GM18951 (cell line): Measurements from ENCODE around the gene DCTN2.
A peak's percentile ranks its signal among the peaks of the same experiment; 100 is the strongest.
"Not testable (repeated sequence)": the region's sequence is repeated elsewhere in the genome, so short reads cannot be mapped to it uniquely, and the experiment has no call there.

Experiments used
- POLR2A ChIP-seq: IDR thresholded peaks from 4 replicates; pipeline ENCODE4 v1.6.1; 2011; ENCODE audit warnings: mild to moderate bottlenecking; ENCODE audit not compliant: insufficient read length, insufficient read depth; ENCODE audit errors: extremely low read depth
- in situ Hi-C: fragments of 300-500 bp; cut with MboI; formaldehyde crosslinking; loops from one replicate; pipeline ENCODE4 v1.12.0; 2022; ENCODE audit warnings: low sequenced_read_pairs, mixed read lengths, inconsistent platforms; ENCODE audit not compliant: unreplicated experiment

The DCTN2 gene

GRCh38 chr12:57546438-57547287 is at the start of gene DCTN2:
TSS of gene DCTN2 (minus strand) at chr12:57547192. CDS start at chr12:57547063, 129 bp downstream.
- in situ Hi-C loops: no loop called here

GRCh38 chr12:57593187-57593586 is 46.2 kb upstream of the DCTN2 start:
- in situ Hi-C loops: no loop called here
- TF ChIP-seq POLR2A: no peak

More at GRCh38 chr12:57546438-57547287, at the start of gene DCTN2:
- TF ChIP-seq POLR2A: peak; percentile 66

GRCh38 chr12:57592551-57593165 is 45.7 kb upstream of the DCTN2 start:
- in situ Hi-C loops: no loop called here
- no peak for TF ChIP-seq POLR2A

- TF ChIP-seq POLR2A: no peak
- in situ Hi-C loops: no loop called here
Measured at GRCh38 chr12:57591782-57592325, 44.9 kb upstream of the DCTN2 start.

- in situ Hi-C loops: no loop called here
- peak; percentile 88 for TF ChIP-seq POLR2A
Measured at GRCh38 chr12:57590864-57591781, 44.1 kb upstream of the DCTN2 start, which contains the start of gene PIP4K2C. TSS of gene PIP4K2C (plus strand) at chr12:57591192. CDS start at chr12:57591290, 98 bp downstream.

GRCh38 chr12:57590479-57590863 is 43.5 kb upstream of the DCTN2 start:
- in situ Hi-C loops: no loop called here
- TF ChIP-seq POLR2A: no peak

- in situ Hi-C loops: not testable (repeated sequence)
Measured at GRCh38 chr12:57588951-57589610, 42.1 kb upstream of the DCTN2 start.

- in situ Hi-C loops: no loop called here
- no peak for TF ChIP-seq POLR2A
Measured at GRCh38 chr12:57586832-57587429, 39.9 kb upstream of the DCTN2 start.

GRCh38 chr12:57586128-57586527 is 39.1 kb upstream of the DCTN2 start:
- in situ Hi-C loops: no loop called here

GRCh38 chr12:57585156-57585555 is 38.2 kb upstream of the DCTN2 start:
- in situ Hi-C loops: no loop called here

More at GRCh38 chr12:57586128-57586527, 39.1 kb upstream of the DCTN2 start:
- TF ChIP-seq POLR2A: no peak

GRCh38 chr12:57584690-57585089 is 37.7 kb upstream of the DCTN2 start:
- TF ChIP-seq POLR2A: no peak
- in situ Hi-C loops: no loop called here

More at GRCh38 chr12:57585156-57585555, 38.2 kb upstream of the DCTN2 start:
- no peak for TF ChIP-seq POLR2A

- TF ChIP-seq POLR2A: no peak
- in situ Hi-C loops: no loop called here
Measured at GRCh38 chr12:57584050-57584449, 37.1 kb upstream of the DCTN2 start.
